NCI-H2029 treated with DMSO at 0.1 percent for 48 hours (cell line): Measurements from ENCODE around the gene C19orf47.

Experiments used
- DNase-seq: peaks from one replicate; lab custom pipeline; 2025; lab: John Stamatoyannopoulos, UW

The C19orf47 gene, protein sequence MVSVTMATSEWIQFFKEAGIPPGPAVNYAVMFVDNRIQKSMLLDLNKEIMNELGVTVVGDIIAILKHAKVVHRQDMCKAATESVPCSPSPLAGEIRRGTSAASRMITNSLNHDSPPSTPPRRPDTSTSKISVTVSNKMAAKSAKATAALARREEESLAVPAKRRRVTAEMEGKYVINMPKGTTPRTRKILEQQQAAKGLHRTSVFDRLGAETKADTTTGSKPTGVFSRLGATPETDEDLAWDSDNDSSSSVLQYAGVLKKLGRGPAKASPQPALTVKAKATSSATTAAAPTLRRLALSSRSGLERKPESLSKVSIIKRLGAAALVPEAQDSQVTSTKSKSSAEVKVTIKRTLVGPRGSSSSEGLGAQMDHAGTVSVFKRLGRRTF

DNA sequence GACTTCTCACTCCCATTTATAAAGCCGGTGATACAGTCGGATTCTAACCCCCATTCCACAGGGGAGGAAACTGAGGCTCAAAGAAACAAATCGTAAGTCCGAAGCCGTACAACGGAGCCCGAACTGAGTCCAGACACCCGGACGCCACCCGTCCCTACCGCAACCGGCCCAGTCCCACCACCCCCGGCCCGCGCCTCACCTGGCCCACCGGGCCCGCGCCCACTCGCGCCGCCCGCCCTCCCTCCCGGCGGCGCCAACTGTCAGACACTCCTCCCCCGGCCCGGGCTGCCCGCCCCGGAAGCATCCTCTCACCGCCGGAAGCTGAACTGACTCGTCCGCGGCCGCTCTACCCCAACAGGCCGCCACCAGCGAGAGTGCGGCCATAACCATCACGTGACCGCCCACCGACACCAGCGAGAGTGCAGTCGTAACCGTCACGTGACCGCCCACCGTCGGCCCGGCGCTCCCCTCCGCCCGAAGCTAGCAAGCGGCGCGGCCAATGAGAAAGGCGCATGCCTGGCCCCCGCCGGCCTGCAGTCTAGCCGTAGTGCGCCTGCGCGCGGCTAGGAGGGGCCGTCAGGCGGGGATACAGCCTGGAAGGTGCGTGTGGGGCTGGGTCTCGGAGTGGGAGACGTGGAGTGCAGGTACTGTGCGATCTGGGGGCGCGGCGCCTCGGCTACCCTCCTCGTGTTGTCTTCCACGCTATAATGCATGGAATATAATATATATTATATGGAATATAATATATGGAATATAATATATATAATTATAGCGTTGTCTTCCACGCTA lies at the start of gene C19orf47, which contains the start of gene PLD3:
Gene C19orf47, minus strand, starts transcription at position 273 of the 789 bp plus-strand sequence. CDS start 6,540 bp downstream, outside the sequence.
Gene PLD3, plus strand, starts transcription at position 571 of the 789 bp plus-strand sequence. CDS start 17,789 bp downstream, outside the sequence.
- DNase-seq: peak; percentile 94

DNA sequence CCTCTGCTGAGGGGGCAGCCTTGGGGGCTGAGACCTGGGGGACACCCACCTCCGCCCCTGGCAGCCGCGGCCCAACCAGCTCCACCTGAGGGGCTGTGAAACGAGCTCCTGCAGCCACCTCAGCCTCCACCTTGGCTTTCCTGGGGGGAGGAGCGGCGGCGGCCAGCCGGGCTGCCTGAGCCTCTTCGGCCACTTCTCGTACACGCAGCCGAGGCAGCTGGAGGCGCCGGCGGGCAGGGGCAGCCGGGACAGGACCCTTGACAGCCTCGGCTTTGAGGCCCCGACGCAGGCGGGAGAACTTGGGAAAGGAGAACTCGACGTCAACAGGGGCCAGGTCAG lies 49.3 kb upstream of the C19orf47 start:
- no peak for DNase-seq

- no peak for DNase-seq
These were observed 48.8 kb upstream of the C19orf47 start for GRCh38 chr19:40396886-40397567.

- DNase-seq: no peak
These were observed 47.8 kb upstream of the C19orf47 start for GRCh38 chr19:40395956-40396355.

GRCh38 chr19:40394816-40395210 lies 46.6 kb upstream of the C19orf47 start:
- DNase-seq: no peak

GRCh38 chr19:40393894-40394815 lies 46.0 kb upstream of the C19orf47 start:
- DNase-seq: no peak

DNA sequence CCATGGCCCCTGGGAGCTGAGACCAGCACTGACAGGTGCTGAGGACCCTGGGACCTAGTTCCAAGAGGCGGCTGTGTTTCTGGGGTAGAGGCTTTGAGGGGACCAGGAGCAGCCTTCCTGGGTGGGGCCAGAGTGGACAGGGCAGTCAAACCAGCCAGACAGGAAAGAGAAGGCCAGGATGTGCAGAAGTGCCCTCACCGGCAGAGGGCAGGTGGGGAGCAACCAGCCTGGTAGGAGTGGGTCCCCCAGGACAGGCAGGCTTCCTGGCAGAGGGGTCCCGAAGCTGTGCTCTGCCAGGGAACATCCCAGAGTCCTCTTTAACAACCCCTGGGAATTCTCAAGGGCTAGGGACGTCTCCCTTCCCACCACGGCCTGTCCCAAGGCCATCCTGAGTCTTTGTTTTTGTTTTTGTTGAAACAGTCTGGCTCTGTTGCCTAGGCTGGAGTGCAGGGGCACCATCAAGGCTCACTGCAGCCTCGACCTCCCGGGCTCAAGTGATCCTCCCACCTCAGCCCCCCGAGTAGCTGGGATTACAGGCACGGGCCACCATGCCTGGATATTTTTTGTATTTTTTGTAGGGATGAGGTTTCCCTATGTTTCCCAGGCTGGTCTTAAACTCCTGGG lies 44.8 kb upstream of the C19orf47 start:
- DNase-seq: no peak

DNA sequence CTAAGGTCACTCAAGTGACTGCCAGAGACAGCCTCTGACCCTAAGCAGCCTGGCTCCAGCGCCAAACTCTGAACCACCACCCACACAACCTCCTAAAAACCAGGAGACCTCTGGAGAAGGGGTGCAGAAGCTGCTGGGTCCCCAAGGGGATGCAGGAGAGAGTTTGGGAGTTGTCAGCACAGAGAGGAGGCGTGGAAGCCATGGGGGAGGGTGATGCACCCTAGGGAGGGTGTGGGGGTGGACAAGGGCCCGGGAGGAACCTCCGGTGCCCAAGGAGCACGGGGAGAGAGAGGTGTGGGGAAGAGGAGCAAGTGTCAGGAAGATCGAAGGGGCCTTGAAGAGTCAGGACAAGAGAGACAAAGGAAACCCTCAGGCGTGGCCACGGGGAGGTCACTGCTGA lies 43.9 kb upstream of the C19orf47 start:
- DNase-seq: no peak

- no peak for DNase-seq
These were observed 42.0 kb upstream of the C19orf47 start, which contains the start of gene HIPK4 for GRCh38 chr19:40390084-40390742. Gene HIPK4 (minus strand): TSS chr19:40390181. CDS start chr19:40389902, 279 bp downstream.

- DNase-seq: no peak
These were observed 41.3 kb upstream of the C19orf47 start for GRCh38 chr19:40389404-40390083.

DNA sequence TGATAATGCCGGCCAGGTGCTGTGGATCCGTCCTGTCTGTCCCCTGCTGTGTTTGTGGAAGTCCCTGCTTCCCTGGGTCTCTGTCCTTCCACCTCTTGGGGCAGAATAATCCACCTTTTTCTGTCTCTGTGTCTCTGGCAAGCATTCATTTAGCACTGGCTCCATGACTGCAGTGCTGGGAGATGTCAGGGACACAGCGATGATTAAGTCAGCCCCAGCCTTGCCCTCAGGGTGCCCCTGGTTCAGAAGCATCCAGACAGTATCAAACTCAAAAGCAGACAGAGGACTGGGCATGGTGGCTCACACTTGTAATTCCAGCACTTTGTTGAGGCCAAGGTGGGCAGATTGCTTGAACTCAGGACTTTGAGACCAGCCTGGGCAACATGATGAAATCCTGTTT lies 40.3 kb upstream of the C19orf47 start:
- no peak for DNase-seq

DNA sequence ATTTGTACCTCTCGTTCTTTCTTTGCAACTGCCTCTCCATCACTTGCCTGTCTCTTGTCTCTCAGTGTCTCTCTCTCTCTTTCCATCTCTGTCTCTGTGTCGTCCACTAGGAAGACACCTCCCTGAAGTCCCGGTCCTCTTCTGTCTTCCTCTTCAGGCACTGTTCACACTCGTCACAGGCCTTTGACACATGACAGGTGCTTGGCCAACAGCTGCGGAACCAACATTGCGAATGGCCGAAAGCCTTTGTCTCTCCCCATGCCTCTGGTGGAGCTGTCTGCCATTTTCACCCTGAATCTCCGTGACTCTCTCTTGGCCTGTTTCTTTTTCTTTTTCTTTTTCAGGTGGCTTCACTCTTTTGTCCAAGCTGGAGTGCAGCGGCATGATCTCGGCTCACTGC lies 39.0 kb upstream of the C19orf47 start:
- DNase-seq: no peak

DNA sequence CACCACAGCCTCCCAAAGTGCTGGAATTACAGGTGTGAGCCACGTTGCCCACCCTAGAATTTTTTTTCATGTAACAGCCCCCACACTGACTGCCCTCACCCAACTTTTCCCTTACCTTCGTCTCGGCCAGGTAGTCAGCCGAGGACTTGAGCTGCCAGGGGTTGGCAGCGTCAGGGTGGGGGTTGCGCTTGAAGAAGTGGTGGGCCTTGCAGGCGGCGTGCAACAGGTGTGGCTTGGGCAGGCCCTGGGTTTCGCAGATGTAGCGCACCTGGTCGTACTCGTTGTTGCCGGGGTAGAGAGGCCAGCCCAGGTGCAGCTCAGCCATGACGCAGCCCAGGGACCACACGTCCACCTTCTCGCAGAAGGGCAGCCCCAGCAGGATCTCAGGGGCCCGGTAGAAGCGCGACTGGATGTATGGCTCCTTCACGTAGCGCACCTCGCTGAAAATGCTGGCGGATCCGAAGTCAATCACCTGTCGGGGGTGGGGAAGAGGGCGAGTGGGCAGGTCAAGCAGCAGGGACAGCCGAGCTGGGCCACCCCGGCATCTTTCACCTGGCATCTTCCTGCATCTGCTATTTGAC lies 35.6 kb upstream of the C19orf47 start:
- DNase-seq: no peak

- DNase-seq: no peak
These were observed 33.1 kb upstream of the C19orf47 start for GRCh38 chr19:40381321-40381720.

GRCh38 chr19:40380199-40381037 lies 32.2 kb upstream of the C19orf47 start:
- no peak for DNase-seq

DNA sequence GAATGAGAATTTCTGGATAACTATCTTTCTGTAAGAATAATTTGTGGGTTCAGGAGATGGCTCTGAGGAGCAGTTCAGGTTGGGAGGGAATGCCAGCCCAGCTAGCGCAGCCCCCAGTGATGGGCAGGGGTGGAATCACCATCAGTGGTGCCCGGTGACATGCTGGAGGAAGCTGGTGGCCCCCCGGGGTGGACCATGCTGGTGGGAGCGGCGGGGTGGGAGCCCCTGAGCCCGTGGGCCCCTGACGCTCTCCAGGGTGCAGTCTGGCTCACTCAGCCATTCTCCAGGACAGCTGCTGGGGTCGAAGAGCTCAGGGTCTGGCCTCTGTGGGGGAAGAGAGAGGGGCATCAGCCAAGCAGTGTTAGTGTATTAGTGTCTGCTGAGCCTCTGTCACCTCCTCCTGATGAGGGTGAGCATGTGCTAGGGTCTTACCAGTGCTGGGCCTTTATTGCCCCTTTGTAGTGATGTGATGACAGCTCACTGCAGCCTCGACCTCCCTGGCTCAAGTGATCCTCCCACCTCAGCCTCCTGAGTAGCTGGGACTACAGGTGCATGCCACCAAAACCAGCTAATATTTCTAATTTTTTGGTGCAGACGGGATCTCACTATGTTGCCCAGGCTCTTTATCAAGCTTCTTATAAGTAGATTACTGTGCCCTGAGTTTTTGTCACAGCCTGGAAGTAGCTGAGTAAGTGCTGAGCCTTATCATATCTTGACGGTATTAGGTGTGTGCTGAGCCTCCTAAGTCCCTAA lies 31.4 kb upstream of the C19orf47 start:
- no peak for DNase-seq

- DNase-seq: no peak
These were observed 30.3 kb upstream of the C19orf47 start for GRCh38 chr19:40378509-40378908.
